ENCODE measurements around the gene NRAP. TPM values are rescaled to one million over a fixed set of nuclear protein-coding genes. Genes with fewer than 3 reads are reported as not detected.

NRAP gene
- total and polyA plus RNA-seq, 2 of the 8 experiments (the other 6 are each of a cell fraction or from before 2014, with no cell fraction given), result not detected

- TF ChIP-seq CHD7 (IDR thresholded peaks at IDR 0.05; ENCODE audit: insufficient replicate concordance, low read length) (no peak), ATF2 (IDR thresholded peaks at IDR 0.05; ENCODE audit: low read length) (no peak), CEBPB (IDR thresholded peaks at IDR 0.05; ENCODE audit: low read depth, low read length) (no peak), CHD2 (IDR thresholded peaks at IDR 0.05; ENCODE audit: low read length) (no peak)
Measured at GRCh38 chr10:113557424-113557862, 106.4 kb downstream of the NRAP start (continued).
